Endothelial cell of umbilical vein (primary cell): ENCODE measurements around the gene GABARAPL2. TPM values are rescaled to one million over a fixed set of nuclear protein-coding genes. Genes with fewer than 3 reads are reported as not detected.
"Not testable (repeated sequence)": the region's sequence is repeated elsewhere in the genome, so short reads cannot be mapped to it uniquely, and the experiment has no call there.

Experiments
- BruUV-seq: library from RNA; stranded (reverse); fragments of 400-500 nt; replicated peaks from 2 replicates; lab custom pipeline; 2021; lab: Mats Ljungman, UMichigan
- CTCF ChIA-PET: fragments of 300-600, 350-600 bp; sonication (Branson Sonifier 250); formaldehyde crosslinking; loops from one replicate; lab custom pipeline; 2021; ENCODE audit warnings: antibody characterized with exemption, inconsistent platforms; lab: Charles Lee
- POLR2A ChIA-PET: fragments of 300-600, 350-600 bp; sonication (Branson Sonifier 250); formaldehyde crosslinking; loops from one replicate; lab custom pipeline; 2021; ENCODE audit warnings: antibody characterized with exemption, inconsistent platforms; lab: Charles Lee
- DNase-seq: peaks from one replicate; pipeline ENCODE4 v3.0.0-alpha.2; 2011; ENCODE audit warnings: low read depth, low spot score
- FAIRE-seq: peaks from 2 replicates; lab custom pipeline; 2011; peaks lifted over from hg19 to GRCh38; lab: Jason Lieb, UNC
- H2AFZ ChIP-seq: 2 replicates; pipeline ENCODE4 v1.6.0; 2012; ENCODE audit warnings: low read depth, low read length, control low read depth, inconsistent platforms
- H3K27ac ChIP-seq: 2 replicates; pipeline ENCODE4 v1.5.1; 2011; ENCODE audit warnings: low read depth, mild to moderate bottlenecking, control low read depth, low read length, moderate library complexity; ENCODE audit not compliant: insufficient read depth
- H3K27me3 ChIP-seq, 2 experiments: 2 replicates each; pipeline versions ENCODE4 v1.6.0 to v1.6.1; 2011; ENCODE audit warnings: low read length in 2 of 2, mixed read lengths in 1 of 2; ENCODE audit not compliant: control insufficient read depth in 2 of 2, insufficient read depth in 2 of 2
- H3K36me3 ChIP-seq, 2 experiments: 2 replicates in 1 of 2; 3 replicates in 1 of 2; pipeline ENCODE4 v1.5.1; 2011; ENCODE audit warnings: low read length in 2 of 2, mild to moderate bottlenecking in 1 of 2, moderate library complexity in 1 of 2; ENCODE audit not compliant: control insufficient read depth in 2 of 2, insufficient read depth in 2 of 2; ENCODE audit errors: extremely low read depth in 1 of 2
- H3K4me1 ChIP-seq: 3 replicates; pipeline ENCODE4 v1.5.1; 2011; ENCODE audit warnings: mild to moderate bottlenecking, low read length; ENCODE audit not compliant: control insufficient read depth, insufficient read depth; ENCODE audit errors: extremely low read depth
- H3K4me2 ChIP-seq: 2 replicates; pipeline ENCODE4 v1.6.1; 2011; ENCODE audit warnings: low read length, control low read depth, mixed read lengths; ENCODE audit not compliant: insufficient read depth
- H3K4me3 ChIP-seq, 3 experiments: fragments of 200-600 bp in 1 of 3; sonication (generic), shearing (Covaris generic) in 1 of 3; replicated peaks in 1 of 3; 2 replicates each; pipeline ENCODE4 v1.5.1; 2011 to 2016; ENCODE audit warnings: control low read depth in 3 of 3, low read length in 3 of 3, mild to moderate bottlenecking in 2 of 3, inconsistent platforms in 1 of 3, low read depth in 1 of 3, moderate library complexity in 1 of 3; ENCODE audit not compliant: insufficient read depth in 1 of 3
- H3K79me2 ChIP-seq: 2 replicates; pipeline ENCODE4 v1.6.0; 2012; ENCODE audit warnings: low read length, inconsistent platforms; ENCODE audit not compliant: control insufficient read depth, insufficient read depth
- H3K9ac ChIP-seq: replicated peaks from 2 replicates; pipeline ENCODE3; 2011; ENCODE audit warnings: low read length, control low read depth; ENCODE audit not compliant: insufficient read depth; ENCODE audit errors: extremely low read depth
- H3K9me1 ChIP-seq: replicated peaks from 3 replicates; pipeline ENCODE4 v1.6.0; 2011; ENCODE audit warnings: mild to moderate bottlenecking, low read length; ENCODE audit not compliant: control insufficient read depth, insufficient read depth; ENCODE audit errors: extremely low read depth
- H3K9me3 ChIP-seq: replicated peaks from 2 replicates; pipeline ENCODE4 v1.5.1; 2012; ENCODE audit warnings: low read length, inconsistent platforms; ENCODE audit not compliant: control insufficient read depth, insufficient read depth
- H4K20me1 ChIP-seq: replicated peaks from 2 replicates; pipeline ENCODE3; 2011; ENCODE audit warnings: mild to moderate bottlenecking, low read length; ENCODE audit not compliant: control insufficient read depth, insufficient read depth; ENCODE audit errors: extremely low read depth
- EZH2 ChIP-seq: IDR thresholded peaks from 2 replicates; pipeline ENCODE4 v1.6.1; 2012; ENCODE audit warnings: borderline replicate concordance, low read depth, mild to moderate bottlenecking, moderate library complexity, low read length, inconsistent platforms; ENCODE audit not compliant: severe bottlenecking
- POLR2A ChIP-seq: IDR thresholded peaks from 2 replicates; pipeline ENCODE4 v1.6.1; 2012; ENCODE audit warnings: low read depth, mild to moderate bottlenecking, control low read depth, low read length
- dilution Hi-C: fragments of 300-500 bp; cut with MboI; formaldehyde crosslinking; loops from one replicate; pipeline ENCODE4 v1.15.0; 2019; ENCODE audit warnings: low sequenced_read_pairs; ENCODE audit not compliant: extremely low pct_ligation_motif_present
- intact Hi-C: fragments of 100-400 bp; cut with micrococcal nuclease; formaldehyde crosslinking; loops from one replicate; pipeline ENCODE4 v1.10.0; 2022
- polyA plus RNA-seq, 4 experiments: library from polyadenylated mRNA; depleted of rRNA in 3 of 4; stranded (reverse) in 3 of 4; unstranded in 1 of 4; fragments of >200 nt; gene quantifications; 2 replicates each; pipeline versions ENCODE4 v1.2.1 to v1.2.3, GENCODE V29; 2011 to 2012; ENCODE audit warnings: missing spikeins in 1 of 4
- total RNA-seq: library from RNA; stranded (reverse); gene quantifications from 2 replicates; pipeline ENCODE4 v1.2.3, GENCODE V29; 2021
- TF ChIP-seq, protein P1 (sequence below): IDR thresholded peaks from 2 replicates; pipeline ENCODE4 v1.6.1; 2011; ENCODE audit not compliant: insufficient read depth, insufficient read length

GABARAPL2 gene
- total and polyA plus RNA-seq, 2 donors (not counting 3 experiments of a cell fraction or from before 2014, with no cell fraction given): 77.9 to 84.5 TPM

DNA sequence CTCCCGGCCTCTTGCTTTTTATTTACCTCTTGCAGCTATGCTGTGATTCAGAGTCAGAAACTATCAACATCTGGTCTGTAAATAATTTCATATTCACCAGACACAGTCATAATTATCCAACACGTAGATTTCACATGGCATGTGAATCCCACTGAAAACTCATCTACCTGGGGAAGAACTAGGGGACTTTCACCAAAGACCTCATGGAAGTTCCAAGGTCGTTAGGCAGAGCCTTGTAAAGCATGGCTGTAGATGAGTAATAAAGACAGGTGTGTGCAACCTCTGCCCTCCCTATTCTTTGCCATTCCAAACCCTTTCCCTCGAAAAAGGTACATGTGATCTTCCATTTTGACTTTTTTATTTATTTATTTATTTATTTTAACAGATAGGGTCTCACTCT, 28.4 kb upstream of the GABARAPL2 start:
- dilution Hi-C loops: no loop called here
- no peak for FAIRE-seq
- H3K27ac ChIP-seq: no peak overlapping the region
- no peaks in the 10 kb centered on the region for H4K20me1 ChIP-seq
- no peaks in the 10 kb centered on the region for H3K36me3 ChIP-seq
- H3K9me1 ChIP-seq: no peaks in the 10 kb centered on the region
- no peak overlapping the region for H2AFZ ChIP-seq
- H3K4me3 ChIP-seq: no peak overlapping the region
- intact Hi-C loops: no loop called here
- CTCF ChIA-PET: interaction anchor here (0.7 to 1.0 kb wide), 3 partner anchors 13 to 21 kb away, joined by 3 to 4 read pairs (median 3); no protein-coding TSS in a partner anchor
- H3K4me2 ChIP-seq: no peak overlapping the region
- TF ChIP-seq EZH2 (no peak), POLR2A (no peak)
- TF ChIP-seq, protein P1, sequence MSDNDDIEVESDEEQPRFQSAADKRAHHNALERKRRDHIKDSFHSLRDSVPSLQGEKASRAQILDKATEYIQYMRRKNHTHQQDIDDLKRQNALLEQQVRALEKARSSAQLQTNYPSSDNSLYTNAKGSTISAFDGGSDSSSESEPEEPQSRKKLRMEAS: no peak
- no peak overlapping the region for H3K9ac ChIP-seq
- no TSS peak for BruUV-seq
- no peaks in the 10 kb centered on the region for H3K9me3 ChIP-seq
- H3K79me2 ChIP-seq: no peaks in the 10 kb centered on the region
- DNase-seq: no peak
- no peaks in the 10 kb centered on the region for H3K4me1 ChIP-seq
- POLR2A ChIA-PET: no interaction called here
- H3K27me3 ChIP-seq: no peaks in the 10 kb centered on the region

DNA sequence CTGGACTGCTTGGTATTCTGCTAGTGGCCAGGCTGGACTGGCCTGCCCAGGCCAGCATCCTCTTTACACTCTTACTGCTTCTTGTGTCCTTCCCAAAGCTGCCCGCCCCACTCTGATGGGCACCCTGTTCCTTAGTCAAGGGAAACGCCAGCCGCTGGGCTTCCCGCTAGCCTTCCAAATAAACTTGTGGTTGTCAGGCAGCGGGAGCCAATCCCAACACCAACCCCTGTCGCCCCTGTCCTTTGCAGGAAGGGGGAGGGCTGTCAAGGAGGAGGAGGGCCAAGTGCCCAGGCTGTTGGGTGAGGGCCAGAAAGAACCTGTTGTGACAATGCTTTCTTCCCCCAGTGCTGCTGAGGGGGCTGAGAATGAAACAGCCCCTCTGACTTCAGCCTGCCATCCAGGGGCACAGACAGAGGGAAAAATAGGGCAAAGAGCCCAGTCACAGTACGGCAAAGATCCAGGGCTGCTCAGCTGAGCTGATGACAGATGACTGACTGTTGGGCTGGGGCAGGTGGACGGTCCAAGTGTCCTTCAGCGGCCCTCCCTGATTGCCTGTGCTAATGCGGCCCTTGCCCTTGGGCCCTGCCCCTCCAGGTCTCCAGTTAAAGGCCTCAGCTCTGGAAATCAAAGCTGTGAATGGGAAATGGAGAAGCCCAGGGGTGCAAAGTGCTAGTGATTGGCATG, 27.2 kb upstream of the GABARAPL2 start:
- H3K9me3 ChIP-seq, H3K27ac ChIP-seq, H3K9ac ChIP-seq, POLR2A ChIA-PET, H3K27me3 ChIP-seq, dilution Hi-C loops, H2AFZ ChIP-seq, H4K20me1 ChIP-seq, H3K79me2 ChIP-seq, H3K36me3 ChIP-seq, H3K9me1 ChIP-seq, H3K4me1 ChIP-seq, DNase-seq, H3K4me3 ChIP-seq, BruUV-seq, H3K4me2 ChIP-seq, intact Hi-C loops: not testable (repeated sequence)
- peak; percentile 69 for FAIRE-seq
- CTCF ChIA-PET: interaction anchor here (0.8 to 1.5 kb wide), 3 partner anchors 11 to 21 kb away, joined by 3 to 5 read pairs (median 4); no protein-coding TSS in a partner anchor
